ENCODE measurements around the gene PELI2.

DNA sequence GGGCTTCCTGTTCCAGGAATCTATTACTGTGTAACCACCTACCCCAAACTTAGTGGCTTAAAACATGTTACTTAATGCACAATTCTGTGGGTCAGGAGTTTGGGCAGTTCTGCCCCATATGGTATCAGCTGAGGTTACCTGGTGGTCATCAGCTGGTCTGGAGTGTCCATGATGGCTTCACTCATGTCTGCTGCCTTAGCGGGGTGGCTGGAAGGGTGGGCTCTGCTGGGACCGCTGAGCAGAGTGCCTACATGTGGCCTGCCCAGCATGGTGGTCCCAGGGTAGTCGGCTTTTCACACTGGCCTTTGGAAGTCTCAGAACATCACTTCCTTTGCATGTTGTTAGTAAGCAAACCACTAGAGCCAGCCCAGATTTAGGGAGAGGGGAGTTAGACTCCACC is 53.9 kb downstream of the PELI2 start:
- TF ChIP-seq, protein P1, sequence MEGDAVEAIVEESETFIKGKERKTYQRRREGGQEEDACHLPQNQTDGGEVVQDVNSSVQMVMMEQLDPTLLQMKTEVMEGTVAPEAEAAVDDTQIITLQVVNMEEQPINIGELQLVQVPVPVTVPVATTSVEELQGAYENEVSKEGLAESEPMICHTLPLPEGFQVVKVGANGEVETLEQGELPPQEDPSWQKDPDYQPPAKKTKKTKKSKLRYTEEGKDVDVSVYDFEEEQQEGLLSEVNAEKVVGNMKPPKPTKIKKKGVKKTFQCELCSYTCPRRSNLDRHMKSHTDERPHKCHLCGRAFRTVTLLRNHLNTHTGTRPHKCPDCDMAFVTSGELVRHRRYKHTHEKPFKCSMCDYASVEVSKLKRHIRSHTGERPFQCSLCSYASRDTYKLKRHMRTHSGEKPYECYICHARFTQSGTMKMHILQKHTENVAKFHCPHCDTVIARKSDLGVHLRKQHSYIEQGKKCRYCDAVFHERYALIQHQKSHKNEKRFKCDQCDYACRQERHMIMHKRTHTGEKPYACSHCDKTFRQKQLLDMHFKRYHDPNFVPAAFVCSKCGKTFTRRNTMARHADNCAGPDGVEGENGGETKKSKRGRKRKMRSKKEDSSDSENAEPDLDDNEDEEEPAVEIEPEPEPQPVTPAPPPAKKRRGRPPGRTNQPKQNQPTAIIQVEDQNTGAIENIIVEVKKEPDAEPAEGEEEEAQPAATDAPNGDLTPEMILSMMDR (IDR thresholded peaks at IDR 0.05 in 4 of 5, conservative IDR thresholded peaks at IDR 0.05 in 1 of 5): no peak
- TF ChIP-seq POLR2A (IDR thresholded peaks at IDR 0.05): no peak
